ENCODE measurements around the gene CGA. TPM values are rescaled to one million over a fixed set of nuclear protein-coding genes. Genes with fewer than 3 reads are reported as not detected.
"Not testable (repeated sequence)": the region's sequence is repeated elsewhere in the genome, so short reads cannot be mapped to it uniquely, and the experiment has no call there.

Gene CGA
- total RNA-seq (0.62 TPM), polyA plus RNA-seq (not detected)

- peaks cover 51% of the 10 kb centered on the region for H3K27me3 Mint-ChIP-seq
- peaks cover 0 to 3% (median 0%) of the 10 kb centered on the region in 7 donors for H3K9me3 Mint-ChIP-seq
- no peak within 1 kb of the TSS for H3K4me3 Mint-ChIP-seq
- Histone ChIP-seq H3K9me3 (ENCODE audit: control insufficient read depth in 2 of 2, low read length in 2 of 2) (no peaks in the 10 kb centered on the region), H3K4me1 (ENCODE audit: control insufficient read depth, insufficient read depth, low read length, poor library complexity, severe bottlenecking) (no peaks in the 10 kb centered on the region), H3K27me3 (ENCODE audit: control insufficient read depth, insufficient read depth, low read length) (peaks cover 4% of the 10 kb centered on the region), H3K36me3 (ENCODE audit: control insufficient read depth, insufficient read depth, low read length) (no peaks in the 10 kb centered on the region), H3K4me3 (ENCODE audit: low read depth, low read length) (no peak within 1 kb of the TSS), H3K27ac (ENCODE audit: insufficient read depth, low read length, poor library complexity, severe bottlenecking) (no peak within 1 kb of the TSS)
- peaks cover 0 to 11% (median 0%) of the 10 kb centered on the region in 4 donors for H3K4me1 Mint-ChIP-seq
- H3K27ac Mint-ChIP-seq = no peak within 1 kb of the TSS
- DNase-seq (no peak), ATAC-seq (ENCODE audit: low read depth in 2 of 2) (no peak)
- H3K36me3 Mint-ChIP-seq = no peaks in the 10 kb centered on the region
Observed at GRCh38 chr6:87095087-87095509, at the start of gene CGA. Gene CGA (minus strand): TSS chr6:87095106. CDS start chr6:87088200, 6,906 bp downstream.

DNA sequence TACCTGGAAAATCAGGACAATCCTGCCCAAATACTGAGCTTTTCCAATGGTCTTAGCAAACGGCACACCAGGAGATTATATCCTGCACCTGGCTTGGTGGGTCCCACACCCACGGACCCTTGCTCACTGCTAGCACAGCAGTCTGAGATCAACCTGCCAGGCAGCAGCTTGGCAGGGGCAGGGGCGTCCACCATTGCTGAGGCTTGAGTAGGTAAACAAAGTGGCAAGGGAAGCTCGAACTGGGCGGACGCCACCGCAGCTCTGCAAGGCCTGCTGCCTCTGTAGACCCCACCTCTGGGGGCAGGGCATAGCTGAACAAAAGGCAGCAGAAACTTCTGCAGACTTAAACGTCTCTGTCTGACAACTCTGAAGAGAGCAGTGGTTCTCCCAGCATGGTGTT is 45.0 kb upstream of the CGA start:
- peaks cover 17% of the 10 kb centered on the region for H3K27me3 Mint-ChIP-seq

DNA sequence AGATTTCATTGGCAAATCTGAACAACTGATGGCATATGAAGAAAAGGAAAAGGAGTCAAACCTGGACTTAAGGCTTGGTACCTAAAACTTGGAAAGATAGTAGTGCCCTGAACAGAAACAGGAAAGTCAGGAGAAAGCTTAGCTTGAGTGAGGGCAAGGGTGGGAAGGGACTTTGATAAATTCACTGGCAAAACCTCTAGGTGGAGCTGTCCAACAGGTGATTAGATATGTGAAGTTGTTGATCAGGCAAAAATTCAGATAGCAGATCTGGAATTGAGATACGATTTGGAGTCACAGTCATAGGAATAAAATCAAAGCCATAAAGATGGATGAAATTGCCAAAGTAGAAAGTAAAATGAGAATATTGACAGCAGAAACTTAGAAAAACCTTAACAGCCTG is 44.3 kb upstream of the CGA start:
- no peak overlapping the region for H3K27ac Mint-ChIP-seq
- Histone ChIP-seq H3K4me3 (ENCODE audit: low read depth, low read length) (no peak overlapping the region), H3K27me3 (ENCODE audit: control insufficient read depth, insufficient read depth, low read length) (no peaks in the 10 kb centered on the region), H3K27ac (ENCODE audit: insufficient read depth, low read length, poor library complexity, severe bottlenecking) (no peak overlapping the region), H3K4me1 (ENCODE audit: control insufficient read depth, insufficient read depth, low read length, poor library complexity, severe bottlenecking) (peaks cover 4% of the 10 kb centered on the region), H3K36me3 (ENCODE audit: control insufficient read depth, insufficient read depth, low read length) (no peaks in the 10 kb centered on the region), H3K9me3 (ENCODE audit: control insufficient read depth in 2 of 2, low read length in 2 of 2) (no peaks in the 10 kb centered on the region)
- H3K27me3 Mint-ChIP-seq = peaks cover 17% of the 10 kb centered on the region
- peak; percentile 59 to 67 for ATAC-seq (ENCODE audit: low read depth in 2 of 2)
- peak; percentile 41 to 73 (median 69) for DNase-seq
- H3K4me1 Mint-ChIP-seq = peaks cover 0 to 5% (median 2%) of the 10 kb centered on the region in 4 donors
- H3K36me3 Mint-ChIP-seq = no peaks in the 10 kb centered on the region
- peaks cover 0 to 1% (median 0%) of the 10 kb centered on the region in 7 donors for H3K9me3 Mint-ChIP-seq
- no peak overlapping the region for H3K4me3 Mint-ChIP-seq

More for the DNA sequence above, 45.0 kb upstream of the CGA start:
- ATAC-seq (ENCODE audit: low read depth in 2 of 2); H3K4me1 ChIP-seq (ENCODE audit: control insufficient read depth, insufficient read depth, low read length, poor library complexity, severe bottlenecking); H3K27me3 ChIP-seq (ENCODE audit: control insufficient read depth, insufficient read depth, low read length); DNase-seq; H3K27ac Mint-ChIP-seq; H3K9me3 Mint-ChIP-seq; H3K36me3 ChIP-seq (ENCODE audit: control insufficient read depth, insufficient read depth, low read length); H3K4me3 ChIP-seq (ENCODE audit: low read depth, low read length); H3K4me1 Mint-ChIP-seq; H3K36me3 Mint-ChIP-seq; H3K27ac ChIP-seq (ENCODE audit: insufficient read depth, low read length, poor library complexity, severe bottlenecking); H3K9me3 ChIP-seq (ENCODE audit: control insufficient read depth in 2 of 2, low read length in 2 of 2); H3K4me3 Mint-ChIP-seq: not testable (repeated sequence)

GRCh38 chr6:87136963-87137362 is 42.1 kb upstream of the CGA start:
- Mint-ChIP-seq H3K27me3 (peaks cover 10% of the 10 kb centered on the region), H3K27ac (no peak overlapping the region), H3K4me3 (no peak overlapping the region), H3K9me3 (peaks cover 0 to 2% (median 0%) of the 10 kb centered on the region in 7 donors), H3K36me3 (no peaks in the 10 kb centered on the region), H3K4me1 (peaks cover 0 to 5% (median 2%) of the 10 kb centered on the region in 4 donors)
- DNase-seq (no peak), ATAC-seq (ENCODE audit: low read depth in 2 of 2) (no peak)
- H3K27me3 ChIP-seq (ENCODE audit: control insufficient read depth, insufficient read depth, low read length) = no peaks in the 10 kb centered on the region
- no peaks in the 10 kb centered on the region for H3K9me3 ChIP-seq (ENCODE audit: control insufficient read depth in 2 of 2, low read length in 2 of 2)
- H3K27ac ChIP-seq (ENCODE audit: insufficient read depth, low read length, poor library complexity, severe bottlenecking) = no peak overlapping the region
- H3K4me3 ChIP-seq (ENCODE audit: low read depth, low read length) = no peak overlapping the region
- no peaks in the 10 kb centered on the region for H3K36me3 ChIP-seq (ENCODE audit: control insufficient read depth, insufficient read depth, low read length)
- peaks cover 4% of the 10 kb centered on the region for H3K4me1 ChIP-seq (ENCODE audit: control insufficient read depth, insufficient read depth, low read length, poor library complexity, severe bottlenecking)

- Histone ChIP-seq H3K9me3 (ENCODE audit: control insufficient read depth in 2 of 2, low read length in 2 of 2) (no peaks in the 10 kb centered on the region), H3K27me3 (ENCODE audit: control insufficient read depth, insufficient read depth, low read length) (peaks cover 4% of the 10 kb centered on the region), H3K27ac (ENCODE audit: insufficient read depth, low read length, poor library complexity, severe bottlenecking) (no peak overlapping the region), H3K4me3 (ENCODE audit: low read depth, low read length) (no peak overlapping the region), H3K36me3 (ENCODE audit: control insufficient read depth, insufficient read depth, low read length) (no peaks in the 10 kb centered on the region), H3K4me1 (ENCODE audit: control insufficient read depth, insufficient read depth, low read length, poor library complexity, severe bottlenecking) (no peaks in the 10 kb centered on the region)
- Mint-ChIP-seq H3K9me3 (peaks cover 0 to 3% (median 0%) of the 10 kb centered on the region in 7 donors), H3K27me3 (peaks cover 31% of the 10 kb centered on the region), H3K36me3 (no peaks in the 10 kb centered on the region), H3K4me1 (no peaks in the 10 kb centered on the region), H3K4me3 (no peak overlapping the region), H3K27ac (no peak overlapping the region)
- DNase-seq (no peak), ATAC-seq (ENCODE audit: low read depth in 2 of 2) (no peak)
Observed at GRCh38 chr6:87127737-87128136, 32.8 kb upstream of the CGA start.

DNA sequence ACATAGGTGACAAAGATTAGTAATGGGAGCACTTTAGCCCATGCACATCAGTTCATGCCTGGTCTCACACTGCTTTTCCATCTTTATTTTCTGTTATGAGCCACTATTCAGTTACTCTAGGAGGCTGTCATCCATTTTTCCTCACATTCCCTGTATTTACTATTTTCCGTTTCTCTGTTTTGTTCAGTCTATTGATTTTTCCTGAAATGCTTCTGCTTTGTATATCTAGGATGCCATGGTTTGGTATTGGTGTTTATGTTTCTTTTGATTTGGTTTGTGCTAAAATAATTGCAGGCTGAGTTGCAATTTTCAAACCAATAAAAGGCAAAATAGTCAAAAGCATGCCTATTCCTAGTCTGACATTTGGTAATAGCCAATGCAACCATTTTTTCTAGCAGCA is 31.6 kb upstream of the CGA start:
- no peak for ATAC-seq (ENCODE audit: low read depth in 2 of 2)

DNA sequence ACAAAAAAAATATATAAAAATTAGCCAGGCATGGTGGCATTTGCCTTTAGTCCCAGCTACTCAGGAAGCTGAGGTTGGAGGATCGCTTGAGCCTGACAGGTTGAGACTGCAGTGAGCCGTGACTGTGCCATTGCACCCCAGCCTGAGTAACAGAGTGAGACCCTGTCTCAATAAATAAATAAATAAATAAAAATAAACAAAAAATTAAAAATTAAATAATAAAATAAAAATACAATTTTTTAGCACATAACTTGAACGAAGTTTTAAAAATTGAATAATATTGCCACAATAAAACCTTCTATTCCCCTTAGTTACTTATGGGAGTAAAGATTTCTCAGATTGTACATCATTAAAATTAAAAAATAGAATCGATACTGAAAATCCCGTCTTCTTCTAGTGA is 29.2 kb upstream of the CGA start:
- H3K27ac Mint-ChIP-seq = no peak overlapping the region
- peaks cover 6% of the 10 kb centered on the region for H3K27me3 ChIP-seq (ENCODE audit: control insufficient read depth, insufficient read depth, low read length)
- H3K4me1 Mint-ChIP-seq = no peaks in the 10 kb centered on the region
- DNase-seq (no peak), ATAC-seq (ENCODE audit: low read depth in 2 of 2) (no peak)
- H3K36me3 Mint-ChIP-seq = no peaks in the 10 kb centered on the region
- H3K36me3 ChIP-seq (ENCODE audit: control insufficient read depth, insufficient read depth, low read length) = no peaks in the 10 kb centered on the region
- peaks cover 0 to 3% (median 0%) of the 10 kb centered on the region in 7 donors for H3K9me3 Mint-ChIP-seq
- peaks cover 33% of the 10 kb centered on the region for H3K27me3 Mint-ChIP-seq
- no peak overlapping the region for H3K4me3 Mint-ChIP-seq
- no peak overlapping the region for H3K27ac ChIP-seq (ENCODE audit: insufficient read depth, low read length, poor library complexity, severe bottlenecking)
- H3K4me1 ChIP-seq (ENCODE audit: control insufficient read depth, insufficient read depth, low read length, poor library complexity, severe bottlenecking) = no peaks in the 10 kb centered on the region
- no peak overlapping the region for H3K4me3 ChIP-seq (ENCODE audit: low read depth, low read length)
- no peaks in the 10 kb centered on the region for H3K9me3 ChIP-seq (ENCODE audit: control insufficient read depth in 2 of 2, low read length in 2 of 2)

More for the DNA sequence above, 31.6 kb upstream of the CGA start:
- Mint-ChIP-seq H3K36me3 (no peaks in the 10 kb centered on the region), H3K27me3 (peaks cover 34% of the 10 kb centered on the region), H3K27ac (no peak overlapping the region), H3K4me1 (no peaks in the 10 kb centered on the region), H3K9me3 (peaks cover 0 to 3% (median 0%) of the 10 kb centered on the region in 7 donors), H3K4me3 (no peak overlapping the region)
- Histone ChIP-seq H3K4me3 (ENCODE audit: low read depth, low read length) (no peak overlapping the region), H3K27me3 (ENCODE audit: control insufficient read depth, insufficient read depth, low read length) (peaks cover 4% of the 10 kb centered on the region), H3K36me3 (ENCODE audit: control insufficient read depth, insufficient read depth, low read length) (no peaks in the 10 kb centered on the region), H3K9me3 (ENCODE audit: control insufficient read depth in 2 of 2, low read length in 2 of 2) (no peaks in the 10 kb centered on the region), H3K4me1 (ENCODE audit: control insufficient read depth, insufficient read depth, low read length, poor library complexity, severe bottlenecking) (no peaks in the 10 kb centered on the region), H3K27ac (ENCODE audit: insufficient read depth, low read length, poor library complexity, severe bottlenecking) (no peak overlapping the region)
- DNase-seq = no peak

GRCh38 chr6:87122477-87122876 is 27.6 kb upstream of the CGA start:
- Histone ChIP-seq H3K9me3 (ENCODE audit: control insufficient read depth in 2 of 2, low read length in 2 of 2) (no peaks in the 10 kb centered on the region), H3K36me3 (ENCODE audit: control insufficient read depth, insufficient read depth, low read length) (no peaks in the 10 kb centered on the region), H3K27ac (ENCODE audit: insufficient read depth, low read length, poor library complexity, severe bottlenecking) (no peak overlapping the region), H3K27me3 (ENCODE audit: control insufficient read depth, insufficient read depth, low read length) (peaks cover 6% of the 10 kb centered on the region), H3K4me3 (ENCODE audit: low read depth, low read length) (no peak overlapping the region), H3K4me1 (ENCODE audit: control insufficient read depth, insufficient read depth, low read length, poor library complexity, severe bottlenecking) (no peaks in the 10 kb centered on the region)
- Mint-ChIP-seq H3K9me3 (peaks cover 0 to 3% (median 0%) of the 10 kb centered on the region in 7 donors), H3K27me3 (peaks cover 44% of the 10 kb centered on the region), H3K4me3 (no peak overlapping the region), H3K4me1 (no peaks in the 10 kb centered on the region), H3K27ac (no peak overlapping the region), H3K36me3 (no peaks in the 10 kb centered on the region)
- DNase-seq (no peak), ATAC-seq (ENCODE audit: low read depth in 2 of 2) (peak in 1 of 2 donors; percentile 24)

Measured in CD4-positive, CD25-positive, alpha-beta regulatory T cell (primary cell).